Erythroblast (primary cell): Measurements from ENCODE around the gene DHRS2.

ENCODE experiments used
- GATA1 ChIP-seq: IDR thresholded peaks from 2 replicates; pipeline ENCODE4 v1.6.1; 2011; ENCODE audit warnings: low read depth, mild to moderate bottlenecking, control low read depth, low read length, moderate library complexity
- POLR2A ChIP-seq: IDR thresholded peaks from 2 replicates; pipeline ENCODE4 v1.6.1; 2011; ENCODE audit warnings: mild to moderate bottlenecking, low read length

DNA sequence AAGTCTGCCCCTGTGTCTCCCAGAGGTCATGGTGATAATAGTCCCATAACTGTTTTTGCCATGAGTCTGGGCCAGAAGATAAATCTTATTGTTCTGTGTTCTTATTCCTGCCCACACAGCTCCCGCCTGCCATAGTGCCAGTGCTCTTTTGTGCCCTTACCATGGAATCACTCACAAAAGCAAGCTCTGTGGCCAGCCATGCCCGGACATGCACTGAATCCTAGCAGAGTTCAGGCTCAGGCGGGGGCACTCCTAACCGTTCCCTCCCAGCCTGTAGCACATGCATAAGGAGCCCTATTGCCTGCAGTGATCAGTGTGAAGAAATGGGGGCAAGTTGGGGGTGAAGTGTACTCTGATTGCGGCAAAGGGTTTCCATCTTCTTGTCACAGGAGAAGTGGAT is 33.3 kb downstream of the DHRS2 start:
- TF ChIP-seq POLR2A: no peak
- TF ChIP-seq GATA1: no peak
